Osteoblast (primary cell): ENCODE measurements around the gene PRKCA. TPM values are rescaled to one million over a fixed set of nuclear protein-coding genes. Genes with fewer than 3 reads are reported as not detected.

Source experiments
- DNase-seq: peaks from one replicate; pipeline ENCODE4 v3.0.0; 2011; ENCODE audit warnings: low spot score, mixed read lengths; ENCODE audit not compliant: insufficient read length; ENCODE audit errors: missing footprints
- H2AFZ ChIP-seq: 2 replicates; pipeline ENCODE4 v1.6.0; 2011; ENCODE audit warnings: mild to moderate bottlenecking, low read length
- H3K27ac ChIP-seq: 2 replicates; pipeline ENCODE4 v1.5.1; 2011; ENCODE audit warnings: mild to moderate bottlenecking, low read depth, low read length, moderate library complexity
- H3K27me3 ChIP-seq: 2 replicates; pipeline ENCODE4 v1.6.0; 2012; ENCODE audit warnings: mild to moderate bottlenecking, control low read depth, inconsistent platforms, low read length, moderate library complexity; ENCODE audit not compliant: insufficient read depth
- H3K36me3 ChIP-seq: 2 replicates; pipeline ENCODE4 v1.5.1; 2011; ENCODE audit warnings: mild to moderate bottlenecking, low read length, control low read depth, moderate library complexity; ENCODE audit not compliant: insufficient read depth
- H3K4me1 ChIP-seq: 2 replicates; pipeline ENCODE4 v1.5.1; 2011; ENCODE audit warnings: mild to moderate bottlenecking, low read length, control low read depth, moderate library complexity; ENCODE audit not compliant: insufficient read depth
- H3K4me2 ChIP-seq: 2 replicates; pipeline ENCODE4 v1.6.0; 2011; ENCODE audit warnings: mild to moderate bottlenecking, low read length; ENCODE audit not compliant: insufficient read depth
- H3K4me3 ChIP-seq: fragments of 200-600 bp; sonication (generic); 3 replicates; pipeline ENCODE4 v1.5.1; 2012; ENCODE audit warnings: mild to moderate bottlenecking, low read length, inconsistent platforms; ENCODE audit not compliant: insufficient read depth
- H3K79me2 ChIP-seq: 2 replicates; pipeline ENCODE4 v1.6.0; 2012; ENCODE audit warnings: mild to moderate bottlenecking, low read length, control low read depth, inconsistent platforms; ENCODE audit not compliant: insufficient read depth
- H3K9me3 ChIP-seq: 2 replicates; pipeline ENCODE4 v1.5.1; 2011; ENCODE audit warnings: low read depth, low read length, control low read depth
- H4K20me1 ChIP-seq: 2 replicates; pipeline ENCODE4 v1.6.0; 2012; ENCODE audit warnings: mild to moderate bottlenecking, low read length, control low read depth; ENCODE audit not compliant: insufficient read depth
- CTCF ChIP-seq: IDR thresholded peaks from 2 replicates; pipeline ENCODE4 v1.5.1; 2011; ENCODE audit warnings: mild to moderate bottlenecking, low read depth, low read length, moderate library complexity; ENCODE audit errors: extremely low read depth
- total RNA-seq: library from RNA; depleted of rRNA; stranded (reverse); fragments of >200 nt; gene quantifications from 2 replicates; pipeline ENCODE4 v1.2.3, GENCODE V29; 2012

PRKCA gene
- total RNA-seq, 1 donor = 46.0 TPM

DNA sequence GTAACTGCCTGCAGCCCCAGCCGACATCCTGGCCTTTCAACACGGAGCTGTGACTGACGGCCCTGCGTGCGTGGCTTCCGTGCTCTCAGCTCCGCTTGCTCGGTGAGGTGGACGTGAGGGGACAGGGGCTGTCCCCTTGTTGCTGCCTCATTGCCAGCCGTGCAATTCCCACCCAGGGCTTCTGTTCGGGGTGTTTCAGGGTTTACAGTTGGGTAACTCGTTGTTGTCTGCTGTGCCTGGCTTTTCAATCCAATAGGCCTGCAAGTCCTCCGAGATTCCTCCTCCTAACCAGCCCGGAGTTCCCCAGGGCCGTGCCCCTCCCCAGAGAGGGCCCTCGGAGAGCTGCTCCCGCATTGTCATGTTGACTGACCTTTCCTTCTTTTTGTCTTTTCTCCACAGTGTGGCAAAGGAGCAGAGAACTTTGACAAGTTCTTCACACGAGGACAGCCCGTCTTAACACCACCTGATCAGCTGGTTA lies 501.1 kb downstream of the PRKCA start:
- Histone ChIP-seq H2AFZ (no peak overlapping the region), H3K4me1 (no peaks in the 10 kb centered on the region), H3K4me3 (no peak overlapping the region), H3K4me2 (no peak overlapping the region), H3K36me3 (peaks cover 15% of the 10 kb centered on the region), H4K20me1 (no peaks in the 10 kb centered on the region), H3K27ac (no peak overlapping the region), H3K79me2 (no peaks in the 10 kb centered on the region), H3K27me3 (no peaks in the 10 kb centered on the region), H3K9me3 (no peaks in the 10 kb centered on the region)
- TF ChIP-seq CTCF = no peak
- DNase-seq = no peak

DNA sequence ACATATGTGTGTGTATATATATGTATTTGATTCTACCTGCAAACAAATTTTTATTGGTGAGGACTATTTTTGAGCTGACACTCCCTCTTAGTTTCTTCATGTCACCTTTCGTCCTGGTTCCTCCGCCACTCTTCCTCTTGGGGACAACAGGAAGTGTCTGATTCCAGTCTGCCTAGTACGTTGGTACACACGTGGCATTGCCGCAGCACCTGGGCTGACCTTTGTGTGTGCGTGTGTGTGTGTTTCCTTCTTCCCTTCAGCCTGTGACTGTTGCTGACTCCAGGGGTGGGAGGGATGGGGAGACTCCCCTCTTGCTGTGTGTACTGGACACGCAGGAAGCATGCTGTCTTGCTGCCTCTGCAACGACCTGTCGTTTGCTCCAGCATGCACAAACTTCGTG lies 503.2 kb downstream of the PRKCA start:
- no peak overlapping the region for H3K27ac ChIP-seq
- no peak overlapping the region for H3K4me3 ChIP-seq
- H3K36me3 ChIP-seq = peaks cover 15% of the 10 kb centered on the region
- no peaks in the 10 kb centered on the region for H3K9me3 ChIP-seq
- no peaks in the 10 kb centered on the region for H4K20me1 ChIP-seq
- TF ChIP-seq CTCF = no peak
- no peak overlapping the region for H3K4me2 ChIP-seq
- H3K79me2 ChIP-seq = no peaks in the 10 kb centered on the region
- no peaks in the 10 kb centered on the region for H3K4me1 ChIP-seq
- H2AFZ ChIP-seq = no peak overlapping the region
- no peaks in the 10 kb centered on the region for H3K27me3 ChIP-seq
- DNase-seq = no peak

GRCh38 chr17:66807182-66807581 lies 504.8 kb downstream of the PRKCA start:
- H3K4me1 ChIP-seq = no peaks in the 10 kb centered on the region
- H3K27ac ChIP-seq = no peak overlapping the region
- H2AFZ ChIP-seq = no peak overlapping the region
- peaks cover 15% of the 10 kb centered on the region for H3K36me3 ChIP-seq
- H3K4me3 ChIP-seq = no peak overlapping the region
- no peaks in the 10 kb centered on the region for H3K27me3 ChIP-seq
- no peak for DNase-seq
- no peaks in the 10 kb centered on the region for H3K79me2 ChIP-seq
- H3K4me2 ChIP-seq = no peak overlapping the region
- no peaks in the 10 kb centered on the region for H4K20me1 ChIP-seq
- no peak for TF ChIP-seq CTCF
- no peaks in the 10 kb centered on the region for H3K9me3 ChIP-seq

DNA sequence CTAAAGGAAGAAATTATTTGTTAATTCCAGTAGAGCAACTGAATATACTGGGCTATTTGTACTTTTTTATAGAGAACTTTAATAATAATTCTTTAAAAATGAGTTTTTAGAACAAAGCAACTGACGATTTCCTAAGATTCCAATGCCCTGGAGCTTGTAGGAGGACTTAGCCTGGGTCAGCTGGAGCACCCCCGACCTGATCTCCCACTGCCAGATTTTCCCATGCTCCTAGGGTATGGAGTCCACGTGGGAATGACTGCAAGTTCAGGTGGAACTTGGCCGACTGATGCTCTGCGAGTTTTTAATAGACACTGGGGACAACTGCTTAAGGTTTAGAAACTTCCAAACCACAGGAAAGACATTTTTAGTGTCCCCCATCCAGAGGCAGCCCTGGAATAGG lies 507.0 kb downstream of the PRKCA start:
- Histone ChIP-seq H3K4me1 (no peaks in the 10 kb centered on the region), H3K27ac (no peak overlapping the region), H3K9me3 (no peaks in the 10 kb centered on the region), H3K4me3 (no peak overlapping the region), H3K27me3 (no peaks in the 10 kb centered on the region), H3K4me2 (no peak overlapping the region), H2AFZ (no peak overlapping the region), H4K20me1 (no peaks in the 10 kb centered on the region), H3K36me3 (peaks cover 5% of the 10 kb centered on the region), H3K79me2 (no peaks in the 10 kb centered on the region)
- no peak for TF ChIP-seq CTCF
- DNase-seq = no peak
